WERI-Rb-1 (cell line): ENCODE results near the gene FOXD2.

Experiments
- DNase-seq: peaks from one replicate; pipeline ENCODE4 v3.0.0-alpha.2; 2020
- H3K27ac ChIP-seq: fragments of 250-450 bp; sonication (Bioruptor Pico); 2 replicates; pipeline ENCODE4 v1.5.1; 2020; ENCODE audit warnings: mild to moderate bottlenecking, moderate library complexity
- H3K27me3 ChIP-seq: fragments of 250-450 bp; sonication (Bioruptor Pico); 2 replicates; pipeline ENCODE4 v1.5.1; 2021; ENCODE audit warnings: mild to moderate bottlenecking, low read depth, moderate library complexity; ENCODE audit not compliant: insufficient read depth, severe bottlenecking
- H3K36me3 ChIP-seq: fragments of 250-450 bp; sonication (Bioruptor Pico); 2 replicates; pipeline ENCODE4 v1.5.1; 2020; ENCODE audit warnings: mild to moderate bottlenecking, moderate library complexity
- H3K4me3 ChIP-seq: 2 replicates; pipeline ENCODE4 v1.5.1; 2011; ENCODE audit warnings: low read depth, mild to moderate bottlenecking, control low read depth, low read length
- H3K9me3 ChIP-seq: fragments of 250-450 bp; sonication (Bioruptor Pico); 2 replicates; pipeline ENCODE4 v1.5.1; 2021; ENCODE audit warnings: mild to moderate bottlenecking, moderate library complexity; ENCODE audit not compliant: severe bottlenecking
- TF ChIP-seq, protein P1 (sequence below): IDR thresholded peaks from 2 replicates; pipeline ENCODE4 v1.5.1; 2011; ENCODE audit warnings: low read depth, mild to moderate bottlenecking, control low read depth, inconsistent platforms, low read length

The FOXD2 gene

DNA sequence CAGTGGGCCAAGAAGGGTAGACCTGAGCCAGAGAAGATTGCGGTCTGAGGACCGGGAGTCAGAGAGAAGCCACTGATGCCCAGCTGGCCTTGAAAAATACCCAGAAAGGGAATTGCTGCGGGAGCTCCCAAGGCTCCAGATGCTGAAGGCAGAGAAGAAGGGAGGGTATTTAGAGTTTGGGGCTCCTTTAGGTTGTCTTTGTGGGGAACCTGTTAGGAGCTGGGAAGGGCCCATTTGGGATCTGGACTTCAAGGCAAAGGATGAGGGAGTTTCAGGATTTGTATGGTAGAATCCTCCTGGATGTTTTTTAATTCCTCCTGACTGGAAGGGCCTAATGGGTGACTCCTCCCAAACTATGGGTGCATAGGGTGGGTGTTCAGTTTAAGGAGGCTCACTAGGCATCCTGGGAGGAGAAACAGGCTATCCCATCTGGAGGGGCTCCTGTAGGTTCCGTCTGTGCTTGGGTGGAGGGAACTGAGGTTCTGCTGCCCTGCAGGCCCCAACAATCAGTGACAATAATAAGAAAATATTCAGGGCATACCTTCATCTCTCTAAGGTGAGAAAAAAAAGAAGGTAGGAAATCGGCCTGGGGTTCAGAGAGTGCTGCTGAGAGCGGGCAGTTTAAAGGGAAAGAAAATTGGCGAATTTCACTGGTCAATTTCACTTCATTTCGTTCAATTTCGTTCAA is 5.1 kb downstream of the FOXD2 start:
- Histone ChIP-seq H3K27ac (no peak overlapping the region), H3K9me3 (no peaks in the 10 kb centered on the region), H3K4me3 (no peak overlapping the region), H3K27me3 (peaks cover 99% of the 10 kb centered on the region), H3K36me3 (no peaks in the 10 kb centered on the region)
- TF ChIP-seq, protein P1, sequence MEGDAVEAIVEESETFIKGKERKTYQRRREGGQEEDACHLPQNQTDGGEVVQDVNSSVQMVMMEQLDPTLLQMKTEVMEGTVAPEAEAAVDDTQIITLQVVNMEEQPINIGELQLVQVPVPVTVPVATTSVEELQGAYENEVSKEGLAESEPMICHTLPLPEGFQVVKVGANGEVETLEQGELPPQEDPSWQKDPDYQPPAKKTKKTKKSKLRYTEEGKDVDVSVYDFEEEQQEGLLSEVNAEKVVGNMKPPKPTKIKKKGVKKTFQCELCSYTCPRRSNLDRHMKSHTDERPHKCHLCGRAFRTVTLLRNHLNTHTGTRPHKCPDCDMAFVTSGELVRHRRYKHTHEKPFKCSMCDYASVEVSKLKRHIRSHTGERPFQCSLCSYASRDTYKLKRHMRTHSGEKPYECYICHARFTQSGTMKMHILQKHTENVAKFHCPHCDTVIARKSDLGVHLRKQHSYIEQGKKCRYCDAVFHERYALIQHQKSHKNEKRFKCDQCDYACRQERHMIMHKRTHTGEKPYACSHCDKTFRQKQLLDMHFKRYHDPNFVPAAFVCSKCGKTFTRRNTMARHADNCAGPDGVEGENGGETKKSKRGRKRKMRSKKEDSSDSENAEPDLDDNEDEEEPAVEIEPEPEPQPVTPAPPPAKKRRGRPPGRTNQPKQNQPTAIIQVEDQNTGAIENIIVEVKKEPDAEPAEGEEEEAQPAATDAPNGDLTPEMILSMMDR, result no peak
- no peak for DNase-seq

GRCh38 chr1:47443530-47444296 is 5.9 kb downstream of the FOXD2 start:
- peaks cover 100% of the 10 kb centered on the region for H3K27me3 ChIP-seq
- H3K9me3 ChIP-seq, result no peaks in the 10 kb centered on the region
- no peak overlapping the region for H3K4me3 ChIP-seq
- no peak for DNase-seq
- H3K27ac ChIP-seq, result no peak overlapping the region
- TF ChIP-seq, protein P1, result no peak
- H3K36me3 ChIP-seq, result no peaks in the 10 kb centered on the region

GRCh38 chr1:47444297-47444561 is 6.4 kb downstream of the FOXD2 start:
- peaks cover 100% of the 10 kb centered on the region for H3K27me3 ChIP-seq
- H3K27ac ChIP-seq, result no peak overlapping the region
- TF ChIP-seq, protein P1, result no peak
- no peak overlapping the region for H3K4me3 ChIP-seq
- H3K9me3 ChIP-seq, result no peaks in the 10 kb centered on the region
- no peak for DNase-seq
- H3K36me3 ChIP-seq, result no peaks in the 10 kb centered on the region

- peak overlapping the region; percentile 17; the same call in 1 of the 2 replicates for H3K4me3 ChIP-seq
- TF ChIP-seq, protein P1, result no peak
- H3K9me3 ChIP-seq, result no peaks in the 10 kb centered on the region
- H3K27me3 ChIP-seq, result peaks cover 100% of the 10 kb centered on the region
- no peaks in the 10 kb centered on the region for H3K36me3 ChIP-seq
- H3K27ac ChIP-seq, result no peak overlapping the region
- DNase-seq, result peak; percentile 22
Observed at GRCh38 chr1:47444562-47445465, 7.0 kb downstream of the FOXD2 start.

- peaks cover 100% of the 10 kb centered on the region for H3K27me3 ChIP-seq
- H3K27ac ChIP-seq, result no peak overlapping the region
- no peaks in the 10 kb centered on the region for H3K36me3 ChIP-seq
- no peak overlapping the region for H3K4me3 ChIP-seq
- H3K9me3 ChIP-seq, result no peaks in the 10 kb centered on the region
- DNase-seq, result no peak
- TF ChIP-seq, protein P1, result no peak
Observed at GRCh38 chr1:47445823-47446550, 8.1 kb downstream of the FOXD2 start.
